Stimulated activated CD8-positive, alpha-beta memory T cell treated with anti-CD3 and anti-CD28 coated beads, Interleukin-7, amount 100 ng/mL, for 48 hours (primary cell): ENCODE measurements around the gene GTF3A.
"Not testable (repeated sequence)": the region's sequence is repeated elsewhere in the genome, so short reads cannot be mapped to it uniquely, and the experiment has no call there.

Experiments used
- DNase-seq, 2 donors: peaks; one replicate each; pipeline ENCODE4 v3.0.0-alpha.2; 2020; ENCODE audit warnings: low read depth in 1 of 2; ENCODE audit errors: extremely low read depth in 1 of 2

GTF3A gene

GRCh38 chr13:27424246-27425157 lies at the start of gene GTF3A:
Gene GTF3A, plus strand, starts transcription at chr13:27424619.
- peak; percentile 59 to 84 for DNase-seq

- DNase-seq: peak in 1 of 2 donors; percentile 39
These were observed 49.8 kb upstream of the GTF3A start for GRCh38 chr13:27374650-27375049.

GRCh38 chr13:27375686-27376326 lies 48.6 kb upstream of the GTF3A start:
- peak in 1 of 2 donors; percentile 22 for DNase-seq

DNA sequence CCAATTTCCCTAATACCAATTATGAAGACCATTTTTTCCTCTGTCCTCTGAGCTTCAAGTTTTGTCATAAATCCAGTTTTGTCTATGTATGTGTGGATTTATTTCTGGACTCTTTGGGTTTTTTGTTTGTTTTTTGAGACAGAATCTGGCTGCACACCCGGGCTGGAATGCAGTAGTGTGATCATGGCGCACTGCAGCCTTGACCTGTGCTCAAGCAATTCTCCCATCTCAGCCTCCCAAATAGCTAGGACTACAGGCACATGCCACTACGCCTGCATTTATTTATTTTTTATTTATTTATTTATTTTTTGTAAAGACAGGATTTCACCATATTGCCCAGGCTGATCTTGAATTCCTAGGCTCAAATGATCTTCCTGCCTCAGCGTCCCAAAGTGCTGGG lies 45.3 kb upstream of the GTF3A start:
- DNase-seq: no peak

GRCh38 chr13:27379694-27380641 lies 44.5 kb upstream of the GTF3A start:
- DNase-seq: peak in 1 of 2 donors; percentile 26

DNA sequence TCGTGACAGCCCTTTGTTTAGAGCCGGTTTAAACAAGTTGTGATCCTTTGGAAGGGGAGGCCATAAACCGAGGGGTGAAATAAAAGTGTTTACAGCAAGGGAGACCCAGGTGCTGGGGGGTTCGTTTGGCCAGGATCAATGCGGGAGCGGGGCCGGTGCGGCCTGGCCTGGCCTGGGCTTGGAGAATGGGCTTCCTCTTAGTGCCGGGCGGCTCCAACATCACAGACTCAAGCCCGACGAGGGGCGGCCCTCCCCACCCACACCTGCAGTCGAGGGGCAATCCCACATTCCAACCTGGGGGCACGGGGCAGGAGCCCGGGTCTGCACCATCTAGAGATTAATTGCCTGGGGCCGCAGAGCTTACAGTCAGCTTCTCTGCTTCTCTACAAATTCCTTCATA lies 42.8 kb upstream of the GTF3A start:
- DNase-seq: no peak

GRCh38 chr13:27383104-27383921 lies 41.1 kb upstream of the GTF3A start:
- no peak for DNase-seq

DNA sequence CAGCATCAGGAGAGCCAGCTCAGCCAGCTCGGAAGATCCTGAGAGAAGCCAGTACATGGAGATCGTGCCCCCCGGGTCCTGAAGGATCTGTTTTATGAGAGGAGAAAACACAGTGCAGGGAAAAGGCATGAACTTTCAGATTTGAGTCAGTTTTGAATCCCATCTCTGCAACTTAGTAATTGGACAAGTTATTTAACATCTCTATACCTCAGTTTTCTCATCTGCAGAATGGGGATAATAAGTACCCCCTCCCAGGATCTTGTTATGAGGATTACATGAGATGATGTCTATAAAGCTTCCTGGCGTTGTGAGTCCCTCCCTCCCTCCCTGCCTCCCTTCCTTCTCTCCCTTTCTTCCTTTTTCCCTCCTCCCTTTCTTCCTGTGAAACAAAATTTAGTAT lies 40.1 kb upstream of the GTF3A start:
- DNase-seq: no peak

DNA sequence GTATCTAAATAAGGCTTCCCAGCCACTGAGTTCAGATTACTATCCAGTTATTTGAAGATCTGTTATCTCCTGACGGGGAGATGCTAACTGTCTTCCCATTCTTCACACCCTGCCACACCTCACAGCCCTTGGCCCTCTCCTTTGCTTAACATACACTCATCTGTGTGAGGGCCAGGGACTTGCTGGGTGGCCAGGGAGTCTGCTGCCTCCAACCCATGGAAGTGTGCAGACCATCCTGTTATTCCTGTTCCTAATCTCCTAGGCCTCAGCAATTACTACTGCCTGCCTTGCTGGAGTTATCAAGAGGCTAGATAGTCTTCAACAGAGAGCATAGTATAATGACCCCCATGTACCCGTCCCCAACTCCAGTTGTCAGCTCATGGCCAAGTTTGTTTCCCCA lies 36.2 kb upstream of the GTF3A start:
- DNase-seq: no peak

DNA sequence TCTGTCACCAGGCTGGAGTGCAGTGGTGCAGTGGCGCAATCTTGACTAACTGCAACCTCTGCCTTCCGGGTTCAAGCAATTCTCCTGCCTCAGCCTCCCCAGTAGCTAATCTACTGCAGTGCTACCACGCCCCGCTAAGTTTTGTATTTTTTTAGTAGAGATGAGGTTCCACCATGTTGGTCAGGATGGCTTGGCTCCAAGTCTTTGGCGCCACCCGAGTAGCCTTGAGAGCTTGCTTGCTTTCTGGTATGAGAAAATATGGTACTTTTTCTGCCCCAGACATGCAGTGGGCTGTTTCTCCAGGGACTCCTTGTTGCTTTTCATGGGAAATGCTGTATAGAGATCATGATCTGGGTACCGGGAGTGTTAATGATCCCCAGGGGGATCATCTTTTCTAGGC lies 34.5 kb upstream of the GTF3A start:
- no peak for DNase-seq

DNA sequence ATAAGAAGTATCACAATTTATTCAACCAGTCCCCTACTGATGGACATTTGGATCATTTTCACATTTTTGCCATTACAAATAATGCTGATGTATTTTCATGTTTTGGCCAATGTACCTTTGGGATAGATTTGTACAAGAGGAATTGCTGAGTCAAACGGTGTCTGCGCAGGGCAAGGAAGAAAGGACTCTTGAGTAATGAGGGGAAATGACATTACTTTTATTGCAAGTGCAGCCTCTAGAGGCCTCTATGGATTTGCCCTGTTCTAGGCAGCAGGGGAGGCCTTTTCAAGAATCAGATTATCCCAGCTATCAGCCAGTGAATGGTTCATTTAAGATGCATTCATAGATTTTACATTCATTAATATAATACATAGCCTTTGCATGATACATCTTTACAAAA lies 32.9 kb upstream of the GTF3A start:
- DNase-seq: no peak

- no peak for DNase-seq
These were observed 31.3 kb upstream of the GTF3A start for GRCh38 chr13:27393101-27393500.

- no peak for DNase-seq
These were observed 29.4 kb upstream of the GTF3A start for GRCh38 chr13:27395007-27395510.

- no peak for DNase-seq
These were observed 28.1 kb upstream of the GTF3A start for GRCh38 chr13:27396252-27396846.

DNA sequence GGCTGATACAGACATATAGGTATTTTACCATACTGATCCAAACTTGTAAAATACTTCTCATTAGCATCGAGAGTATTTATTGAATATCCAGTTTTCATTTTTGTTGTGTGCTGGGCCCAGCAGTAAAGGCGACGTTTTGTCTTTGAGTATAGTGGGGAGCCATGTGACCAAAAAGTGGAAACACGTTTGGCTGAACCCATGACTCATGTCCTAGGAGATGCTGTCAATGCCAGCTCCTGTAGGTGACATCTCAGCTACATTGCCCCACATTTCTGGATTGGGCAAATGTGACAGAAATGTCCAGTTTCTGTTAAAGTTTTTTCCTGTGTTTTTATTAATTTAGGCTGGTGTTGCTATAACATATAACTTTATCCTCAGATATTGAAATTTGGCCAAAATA lies 26.1 kb upstream of the GTF3A start:
- DNase-seq: no peak

- not testable (repeated sequence) for DNase-seq
These were observed 24.0 kb upstream of the GTF3A start for GRCh38 chr13:27400405-27400804.

DNA sequence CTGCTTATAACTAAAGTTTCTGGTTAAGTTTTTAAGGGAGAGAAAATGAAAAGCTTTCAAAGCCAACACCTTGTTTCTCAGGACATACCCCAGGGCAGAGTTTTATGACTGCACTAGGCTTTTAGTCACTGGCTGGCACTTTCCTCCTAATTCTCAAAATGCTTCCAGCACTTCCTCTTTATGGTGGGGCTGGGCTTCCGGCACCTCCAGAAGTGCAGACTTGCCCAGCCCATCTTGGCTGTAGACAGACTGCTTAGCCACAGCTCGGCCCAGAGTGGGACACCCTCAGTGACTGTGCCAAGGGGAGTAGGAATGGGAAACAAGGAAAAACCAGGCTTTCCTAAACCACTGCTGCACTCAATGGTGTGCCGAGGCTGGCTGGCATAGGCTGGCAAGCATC lies 23.2 kb upstream of the GTF3A start:
- DNase-seq: no peak

DNA sequence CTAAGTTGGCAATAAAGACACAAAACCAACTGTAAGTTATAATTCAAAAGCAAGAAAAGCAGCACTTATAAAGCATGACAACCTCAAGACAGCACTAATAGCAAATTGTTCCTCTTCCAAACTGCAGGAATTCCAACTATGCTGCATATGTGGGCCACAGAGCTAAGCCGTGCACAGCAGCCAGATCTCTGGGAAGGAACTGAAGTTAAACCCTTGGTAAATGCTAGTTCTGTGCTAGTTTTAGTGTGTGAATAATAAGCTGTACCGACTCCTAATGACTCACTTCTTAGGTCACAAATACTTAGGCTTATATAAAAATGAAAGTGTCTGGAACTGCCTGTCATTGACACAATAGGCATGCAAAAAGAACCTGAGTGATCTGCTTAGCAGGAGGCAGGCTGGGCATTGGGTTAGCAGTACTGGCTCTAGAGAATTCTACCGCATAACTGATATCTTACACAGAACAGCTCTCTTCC lies 21.2 kb upstream of the GTF3A start:
- no peak for DNase-seq

GRCh38 chr13:27403727-27404385 lies 20.6 kb upstream of the GTF3A start:
- DNase-seq: no peak
